ENCODE data around the gene RORC. TPM values are rescaled to one million over a fixed set of nuclear protein-coding genes. Genes with fewer than 3 reads are reported as not detected.

RORC gene
- not detected in 2 replicates for total RNA-seq

GRCh38 chr1:151831605-151832004 lies at the start of gene RORC:
Gene RORC (minus strand): TSS chr1:151831802. CDS start chr1:151831764, 38 bp downstream.

GRCh38 chr1:151853411-151853943 lies 21.9 kb upstream of the RORC start, which contains the start of gene THEM5:
Gene THEM5 (minus strand): TSS chr1:151853712. CDS start chr1:151853565, 147 bp downstream.

DNA sequence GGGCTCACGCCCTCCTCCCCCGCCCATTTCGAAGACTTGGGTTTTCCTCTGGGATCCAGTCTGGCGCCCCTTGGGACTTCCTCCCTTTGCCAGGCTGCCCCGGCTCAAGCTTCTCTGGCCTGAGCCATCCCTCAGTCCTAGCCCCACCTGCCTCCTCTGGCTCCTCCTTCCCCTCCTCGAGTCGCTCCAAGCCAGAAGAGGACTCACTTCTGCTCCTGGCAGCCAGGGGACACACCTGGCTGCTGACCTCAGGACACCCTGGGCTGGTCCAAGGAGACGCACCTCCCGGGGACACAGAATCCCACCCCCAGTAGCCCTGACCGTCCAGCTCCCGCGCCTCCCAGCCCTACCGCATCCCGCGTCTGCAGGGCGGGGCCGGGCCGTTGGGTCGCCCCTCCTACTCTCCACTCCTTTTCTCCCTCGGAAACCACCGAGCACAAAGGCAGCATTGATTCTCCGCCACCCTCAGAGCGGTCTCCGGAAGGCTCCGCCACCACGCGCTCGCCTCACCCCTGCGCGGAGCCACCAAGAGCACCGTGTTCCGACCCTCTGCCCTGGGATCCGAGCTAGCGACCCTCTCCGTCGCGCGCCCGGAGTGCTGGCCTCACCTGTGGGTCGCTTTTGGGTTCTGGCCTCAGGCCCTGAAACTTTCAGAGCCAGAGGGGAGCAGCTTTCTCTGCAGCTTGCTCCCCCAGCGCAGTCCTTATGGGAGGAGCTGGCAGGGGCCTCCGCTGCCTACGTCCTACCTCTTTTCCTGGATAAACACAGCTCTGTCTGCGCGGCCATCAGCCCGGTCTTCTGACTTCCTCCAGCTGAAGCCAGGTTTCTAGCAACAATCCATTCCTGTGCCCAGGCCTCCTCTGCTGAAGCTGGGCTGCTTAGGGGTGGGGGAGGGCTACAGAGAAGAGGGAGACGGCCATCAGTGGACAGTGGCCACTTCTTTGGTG lies 8.1 kb upstream of the RORC start, which contains the start of gene C2CD4D:
Gene C2CD4D, minus strand, starts transcription at position 364 of the 947 bp plus-strand sequence. CDS start 831 bp downstream, outside the sequence.

GRCh38 chr1:151805066-151805820 lies 26.4 kb downstream of the RORC start, which contains the start of gene LINGO4:
Gene LINGO4 (minus strand): TSS chr1:151805419. CDS start chr1:151802704, 2,715 bp downstream.

DNA sequence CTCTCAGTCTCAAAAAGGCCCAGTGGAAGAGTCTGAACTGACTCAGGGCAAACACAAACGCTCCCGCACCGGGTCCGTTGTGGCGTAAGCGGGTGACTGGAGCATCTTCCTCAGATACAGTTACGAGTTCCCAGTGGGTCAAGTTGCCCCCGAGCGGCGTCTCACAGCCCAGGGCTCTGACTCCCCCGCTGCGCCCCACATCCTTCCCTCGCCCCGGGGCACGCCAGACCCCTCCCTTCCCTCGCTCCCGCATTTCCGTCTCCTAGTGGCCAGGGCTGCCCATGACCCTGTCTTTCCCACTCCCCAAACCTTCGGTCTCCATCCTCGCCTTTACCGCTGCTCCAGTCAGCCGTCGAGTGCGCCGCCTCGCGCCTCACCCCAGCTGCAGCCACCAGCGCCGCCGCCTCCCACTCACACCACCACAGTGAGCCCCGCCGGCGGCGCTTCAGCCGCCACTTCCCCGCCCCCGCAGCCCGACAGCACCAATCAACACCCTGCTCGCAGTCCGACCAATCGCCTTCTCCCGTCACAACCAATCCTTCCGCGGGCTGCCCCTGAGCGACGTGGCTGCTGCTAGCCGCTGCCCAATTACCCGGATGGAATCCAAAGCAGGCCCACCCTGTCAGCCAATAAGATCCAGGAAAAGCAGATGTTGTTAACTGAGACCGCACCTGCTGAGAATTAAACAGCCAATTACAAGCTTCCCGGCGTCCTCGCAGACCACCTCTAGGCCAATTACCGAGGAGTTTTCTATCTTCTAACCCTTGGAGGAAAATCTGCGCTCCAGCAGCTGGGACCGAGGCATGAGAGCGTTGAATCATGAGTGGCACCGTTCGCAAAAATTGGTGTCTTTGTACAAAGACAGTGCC lies 41.3 kb downstream of the RORC start, which contains the start of gene TDRKH:
Gene TDRKH, minus strand, starts transcription at position 430 of the 869 bp plus-strand sequence. CDS start 7,478 bp downstream, outside the sequence.

GRCh38 chr1:151762941-151763921 lies 68.4 kb downstream of the RORC start, which contains the start of gene MRPL9:
Gene MRPL9 (minus strand): TSS chr1:151763496. CDS start chr1:151763479, 17 bp downstream.

Small RNA genes lying within 50 kb of the gene (small RNA-seq; reads per million reads assigned to genes)
- not detected for gene RF00019

Other genes starting within 250 kb of the RORC start
- gene SNX27, start 219.8 kb downstream of the RORC start, total RNA-seq: 28.3 and 33.2 TPM in 2 replicates
- gene CELF3, start 115.0 kb downstream of the RORC start, total RNA-seq: not detected in 2 replicates
- gene RIIAD1, start 110.3 kb downstream of the RORC start, total RNA-seq: not detected in 2 replicates
- 88.6 and 91.9 TPM in 2 replicates for gene MRPL9, start 68.3 kb downstream of the RORC start, total RNA-seq
- gene TDRKH, start 41.3 kb downstream of the RORC start, total RNA-seq: 1.8 and 3.5 TPM in 2 replicates
- gene LINGO4, start 26.4 kb downstream of the RORC start, total RNA-seq: not detected in 2 replicates
- not detected in 2 replicates for gene C2CD4D, start 8.0 kb upstream of the RORC start, total RNA-seq
- not detected in 2 replicates for gene THEM5, start 21.9 kb upstream of the RORC start, total RNA-seq
- gene THEM4, start 77.7 kb upstream of the RORC start, total RNA-seq: 11.4 and 13.1 TPM in 2 replicates
- gene S100A10, start 162.1 kb upstream of the RORC start, total RNA-seq: 147 and 245 TPM in 2 replicates
- 192 and 236 TPM in 2 replicates for gene S100A11, start 205.2 kb upstream of the RORC start, total RNA-seq